ENCODE data around the gene CALHM2. TPM values are rescaled to one million over a fixed set of nuclear protein-coding genes. Genes with fewer than 3 reads are reported as not detected.

Gene CALHM2, protein sequence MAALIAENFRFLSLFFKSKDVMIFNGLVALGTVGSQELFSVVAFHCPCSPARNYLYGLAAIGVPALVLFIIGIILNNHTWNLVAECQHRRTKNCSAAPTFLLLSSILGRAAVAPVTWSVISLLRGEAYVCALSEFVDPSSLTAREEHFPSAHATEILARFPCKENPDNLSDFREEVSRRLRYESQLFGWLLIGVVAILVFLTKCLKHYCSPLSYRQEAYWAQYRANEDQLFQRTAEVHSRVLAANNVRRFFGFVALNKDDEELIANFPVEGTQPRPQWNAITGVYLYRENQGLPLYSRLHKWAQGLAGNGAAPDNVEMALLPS
- polyA plus RNA-seq, result 0.22 TPM in 1 of 2 replicates, not detected in the other

GRCh38 chr10:103451831-103452505 is at the start of gene CALHM2:
CALHM2 (minus strand) TSS chr10:103452370; CDS start chr10:103449941, 2,429 bp downstream.

GRCh38 chr10:103493362-103493915 is 41.3 kb upstream of the CALHM2 start, which contains the start of gene NEURL1:
NEURL1 (plus strand) TSS chr10:103493705; CDS start chr10:103494388, 683 bp downstream.

GRCh38 chr10:103479135-103479534 is 27.0 kb upstream of the CALHM2 start, which contains the start of gene CALHM3:
CALHM3 (minus strand) TSS chr10:103479240; CDS start chr10:103479032, 208 bp downstream.

DNA sequence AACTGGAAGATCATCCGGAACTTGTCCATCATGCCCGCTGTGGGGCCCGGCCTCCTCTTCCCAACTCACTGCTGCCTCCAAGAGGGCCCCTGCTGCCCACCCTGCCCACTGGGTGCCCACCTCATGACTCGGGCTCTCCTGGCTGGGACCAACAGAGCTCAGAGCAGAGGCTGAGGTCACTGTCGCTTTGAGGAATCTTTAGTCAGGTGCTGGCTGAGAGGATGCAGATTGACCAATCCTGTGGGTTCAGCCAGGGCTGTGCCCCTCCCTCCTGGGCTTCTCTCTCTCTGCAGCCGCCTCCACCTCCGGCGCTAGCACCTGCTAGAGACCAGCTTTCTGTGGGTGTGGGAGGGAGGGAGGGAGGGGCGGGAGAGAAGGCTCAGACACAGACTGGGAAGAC is 6.5 kb upstream of the CALHM2 start, which contains the start of gene CALHM1:
TSS of gene CALHM1 (minus strand) at position 181 of the 400 bp plus-strand sequence. CDS start at position 32, 149 bp downstream.

Other genes with a start within 250 kb of the CALHM2 start
- gene RPEL1, start 206.5 kb downstream of the CALHM2 start, polyA plus RNA-seq, result not detected in 2 replicates
- gene INA, start 175.2 kb downstream of the CALHM2 start, polyA plus RNA-seq, result 332 and 395 TPM in 2 replicates
- 2.3 and 3.4 TPM in 2 replicates for gene PCGF6, start 101.2 kb downstream of the CALHM2 start, polyA plus RNA-seq
- 2.5 and 6.7 TPM in 2 replicates for gene TAF5, start 84.4 kb downstream of the CALHM2 start, polyA plus RNA-seq
- 1,761 and 1,943 TPM in 2 replicates for gene ATP5MK, start 55.9 kb downstream of the CALHM2 start, polyA plus RNA-seq
- gene PDCD11, start 55.7 kb downstream of the CALHM2 start, polyA plus RNA-seq, result 6.7 and 10.1 TPM in 2 replicates
- gene CALHM1, start 6.5 kb upstream of the CALHM2 start, polyA plus RNA-seq, result 0.40 TPM in 1 of 2 replicates, not detected in the other
- not detected in 2 replicates for gene CALHM3, start 26.9 kb upstream of the CALHM2 start, polyA plus RNA-seq
- gene NEURL1, start 41.3 kb upstream of the CALHM2 start, polyA plus RNA-seq, result 0.63 and 1.5 TPM in 2 replicates